ENCODE measurements around the gene RAB4A.

Gene RAB4A

GRCh38 chr1:229309074-229309473, 38.2 kb downstream of the RAB4A start:
- TF ChIP-seq CTCF (IDR thresholded peaks at IDR 0.05): no peak
- no peak for TF ChIP-seq ZFX (IDR thresholded peaks at IDR 0.05; ENCODE audit: borderline replicate concordance)
- no peak overlapping the region for H3K27ac ChIP-seq

- TF ChIP-seq CTCF (IDR thresholded peaks at IDR 0.05) (no peak), ZFX (IDR thresholded peaks at IDR 0.05; ENCODE audit: borderline replicate concordance) (no peak)
- no peak overlapping the region for H3K27ac ChIP-seq
Observed at GRCh38 chr1:229309684-229310083, 38.8 kb downstream of the RAB4A start.

- TF ChIP-seq ZFX (IDR thresholded peaks at IDR 0.05; ENCODE audit: borderline replicate concordance): no peak
- TF ChIP-seq CTCF (IDR thresholded peaks at IDR 0.05): no peak
- H3K27ac ChIP-seq: no peak overlapping the region
Observed at GRCh38 chr1:229310833-229311232, 39.9 kb downstream of the RAB4A start.

DNA sequence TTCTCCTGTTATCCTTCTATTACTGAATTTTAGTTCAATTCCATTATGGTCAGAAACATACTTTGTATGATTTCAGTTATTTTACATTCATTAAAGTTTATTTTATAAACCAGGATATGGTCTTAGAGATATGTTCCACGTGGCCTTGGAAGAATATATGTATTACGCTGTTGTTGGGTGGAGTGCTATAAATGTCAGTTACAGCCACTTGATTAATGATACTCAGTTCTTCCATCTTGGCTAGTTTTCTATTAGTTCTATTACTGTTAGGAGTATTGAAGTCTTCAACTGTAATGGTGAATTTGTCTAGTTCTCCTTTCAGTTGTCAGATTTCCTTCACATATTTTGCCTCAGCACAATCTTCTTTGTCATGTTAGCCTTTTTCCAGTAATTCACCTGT, 45.3 kb downstream of the RAB4A start:
- TF ChIP-seq CTCF (IDR thresholded peaks at IDR 0.05) (no peak), ZFX (IDR thresholded peaks at IDR 0.05; ENCODE audit: borderline replicate concordance) (no peak)
- no peak overlapping the region for H3K27ac ChIP-seq

DNA sequence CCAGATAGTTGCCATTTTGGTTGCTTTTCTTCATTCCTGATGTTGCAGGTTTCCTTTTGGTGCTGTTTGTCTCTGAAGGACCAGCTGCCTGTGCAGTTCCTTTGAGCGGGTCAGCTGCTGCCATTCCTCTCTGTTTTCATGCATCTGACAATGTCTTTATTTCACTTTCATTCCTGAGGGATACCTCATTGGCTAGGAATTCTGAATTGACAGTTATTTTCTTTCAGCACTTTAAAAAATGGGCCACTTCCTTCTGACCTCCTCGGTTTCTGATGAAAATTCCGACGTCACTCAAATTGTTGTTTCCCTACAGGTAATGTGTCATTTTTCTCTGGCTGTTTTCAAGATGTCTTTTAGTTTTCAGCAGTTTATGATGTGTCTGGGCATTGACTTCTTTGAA, 47.1 kb downstream of the RAB4A start:
- no peak for TF ChIP-seq CTCF (IDR thresholded peaks at IDR 0.05)
- TF ChIP-seq ZFX (IDR thresholded peaks at IDR 0.05; ENCODE audit: borderline replicate concordance): no peak
- no peak overlapping the region for H3K27ac ChIP-seq

DNA sequence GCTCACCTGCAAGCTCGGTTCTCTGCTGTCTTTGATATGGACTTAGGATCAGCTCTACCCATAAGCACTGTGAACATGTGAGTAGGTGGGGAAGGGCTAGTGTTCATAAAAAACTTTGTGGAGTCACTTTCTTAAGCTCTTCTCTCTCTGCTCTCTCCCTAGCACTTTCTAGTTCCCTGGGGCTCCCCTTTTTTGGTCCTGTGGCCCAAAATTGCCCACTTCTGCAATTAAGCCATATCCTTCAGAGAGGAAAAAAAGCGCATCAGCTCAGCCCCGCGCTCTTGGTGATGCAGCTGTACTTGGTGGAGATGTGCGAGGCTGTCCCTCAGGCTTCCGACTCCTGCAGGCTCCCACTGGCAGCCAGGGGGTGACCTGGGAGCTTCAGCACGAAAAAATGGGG, 48.6 kb downstream of the RAB4A start:
- TF ChIP-seq CTCF (IDR thresholded peaks at IDR 0.05) (no peak), ZFX (IDR thresholded peaks at IDR 0.05; ENCODE audit: borderline replicate concordance) (no peak)
- no peak overlapping the region for H3K27ac ChIP-seq

DNA sequence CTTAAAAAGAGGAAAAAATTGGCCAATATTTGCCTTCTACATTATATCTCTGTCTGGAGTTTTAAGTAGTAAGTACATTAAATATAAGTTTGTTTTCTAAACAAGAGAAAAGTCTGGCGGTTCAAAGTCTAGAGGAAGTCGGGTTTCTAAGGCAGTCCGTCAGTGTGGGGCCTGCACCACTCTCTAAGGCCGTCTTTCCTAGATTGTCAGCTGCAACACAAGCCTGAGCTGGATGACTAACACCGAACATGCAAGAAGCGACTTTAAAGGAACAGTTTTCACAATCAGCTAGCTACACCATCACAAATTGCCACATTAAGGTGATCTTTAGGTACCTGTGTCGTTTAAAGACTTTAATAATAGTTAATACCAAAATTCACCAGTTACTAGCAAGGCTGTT, 52.3 kb downstream of the RAB4A start:
- TF ChIP-seq CTCF (IDR thresholded peaks at IDR 0.05) (no peak), ZFX (IDR thresholded peaks at IDR 0.05; ENCODE audit: borderline replicate concordance) (no peak)
- peak overlapping the region; percentile 55 for H3K27ac ChIP-seq
